A549 (cell line): Measurements from ENCODE around the gene OGDH. TPM values are rescaled to one million over a fixed set of nuclear protein-coding genes. Genes with fewer than 3 reads are reported as not detected.

ENCODE experiments used
- ATAC-seq, 2 experiments: fragments of 200-7000 bp in 1 of 2; fragments of >200 bp in 1 of 2; cut with Nextera tagmentation in 1 of 2; cut with Tn5 transposase in 1 of 2; 3 replicates each; pipeline versions ENCODE4 v1.8.0 to v1.9.1; 2018 to 2020; ENCODE audit warnings: mild to moderate bottlenecking in 1 of 2, moderate library complexity in 1 of 2
- CTCF ChIA-PET: fragments of 300-600 bp; sonication (Branson Sonifier 250); formaldehyde crosslinking; extraction: SDS; loops from one replicate; lab custom pipeline; 2021; ENCODE audit warnings: antibody characterized with exemption, inconsistent platforms; lab: Yijun Ruan, JAX
- POLR2A ChIA-PET: fragments of 350-600 bp; formaldehyde crosslinking; extraction: SDS; loops from one replicate; lab custom pipeline; 2021; ENCODE audit warnings: antibody characterized with exemption, inconsistent platforms; lab: Yijun Ruan, JAX
- DNase-seq, 2 experiments: peaks; one replicate each; pipeline versions ENCODE4 v3.0.0 to v3.0.0-alpha.2; 2011 to 2016; ENCODE audit warnings: low read depth in 1 of 2, low spot score in 1 of 2
- FAIRE-seq: peaks from 2 replicates; lab custom pipeline; 2011; peaks lifted over from hg19 to GRCh38; lab: Jason Lieb, UNC
- H3K27ac ChIP-seq, 2 experiments: fragments of >200 bp; sonication (Bioruptor Twin); formaldehyde crosslinking; 3 replicates each; pipeline ENCODE4 v1.5.1; 2016 to 2017
- H3K4me1 ChIP-seq: fragments of >200 bp; sonication (Bioruptor Twin); formaldehyde crosslinking; 3 replicates; pipeline ENCODE4 v1.6.1; 2016
- H3K4me2 ChIP-seq: fragments of >200 bp; sonication (Bioruptor Twin); formaldehyde crosslinking; 3 replicates; pipeline ENCODE4 v1.6.1; 2016
- H3K4me3 ChIP-seq: fragments of >200 bp; sonication (Bioruptor Twin); formaldehyde crosslinking; 3 replicates; pipeline ENCODE4 v1.5.1; 2016
- H3K9me3 ChIP-seq: fragments of >200 bp; sonication (Bioruptor Twin); formaldehyde crosslinking; 3 replicates; pipeline ENCODE4 v1.6.1; 2016
- BHLHE40 ChIP-seq: IDR thresholded peaks from 2 replicates; pipeline ENCODE4 v1.6.1; 2012; ENCODE audit warnings: low read depth, low read length, inconsistent platforms
- CHD4 ChIP-seq: fragments of 200-600 bp; sonication (generic); IDR thresholded peaks from 2 replicates; pipeline ENCODE4 v1.6.1; 2016; ENCODE audit warnings: antibody characterized with exemption, mild to moderate bottlenecking, borderline replicate concordance
- ELK1 ChIP-seq: fragments of 150-350 bp; IDR thresholded peaks from 2 replicates; pipeline ENCODE4 v1.6.1; 2014; ENCODE audit warnings: low read depth, mild to moderate bottlenecking, low read length
- EP300 ChIP-seq, 2 experiments: fragments of >200 bp; sonication (Bioruptor Twin); formaldehyde crosslinking; IDR thresholded peaks; 2 replicates in 1 of 2; 3 replicates in 1 of 2; pipeline ENCODE4 v1.6.1; 2016 to 2017
- FOSL2 ChIP-seq, 2 experiments: fragments of 450-650 bp in 1 of 2; fragments of >200 bp in 1 of 2; sonication (Bioruptor Twin) in 1 of 2; formaldehyde crosslinking; IDR thresholded peaks; 2 replicates each; pipeline versions ENCODE4 v1.5.0 to v1.6.1; 2016 to 2020; ENCODE audit warnings: mild to moderate bottlenecking in 1 of 2, moderate library complexity in 1 of 2
- FOXS1 ChIP-seq: fragments of 250-450 bp; sonication (Bioruptor Pico); IDR thresholded peaks from 2 replicates; pipeline ENCODE4 v1.5.0; 2020; ENCODE audit warnings: mild to moderate bottlenecking, moderate library complexity
- HES2 ChIP-seq: fragments of >200 bp; sonication (Bioruptor Twin); formaldehyde crosslinking; IDR thresholded peaks from 2 replicates; pipeline ENCODE4 v1.6.1; 2016
- HEYL ChIP-seq: fragments of 250-450 bp; sonication (Bioruptor Pico); IDR thresholded peaks from 2 replicates; pipeline ENCODE4 v1.8.0; 2021; ENCODE audit warnings: mild to moderate bottlenecking, moderate library complexity
- HOXB13 ChIP-seq: fragments of 250-450 bp; sonication (Bioruptor Pico); IDR thresholded peaks from 2 replicates; pipeline ENCODE4 v1.5.0; 2020; ENCODE audit warnings: low read depth, mild to moderate bottlenecking, moderate library complexity
- HOXB5 ChIP-seq: fragments of 250-450 bp; sonication (Bioruptor Pico); IDR thresholded peaks from 2 replicates; pipeline ENCODE4 v1.5.0; 2020; ENCODE audit warnings: mild to moderate bottlenecking, moderate library complexity
- JUN ChIP-seq, 2 experiments: fragments of >200 bp; sonication (Bioruptor Twin); formaldehyde crosslinking; IDR thresholded peaks; 2 replicates in 1 of 2; 3 replicates in 1 of 2; pipeline ENCODE4 v1.6.1; 2016 to 2017
- JUNB ChIP-seq: fragments of >200 bp; sonication (Bioruptor Twin); formaldehyde crosslinking; IDR thresholded peaks from 2 replicates; pipeline ENCODE4 v1.6.1; 2016
- MAZ ChIP-seq: fragments of 150-350 bp; IDR thresholded peaks from 2 replicates; pipeline ENCODE4 v1.6.1; 2014; ENCODE audit warnings: antibody characterized with exemption, low read depth, low read length, borderline replicate concordance
- NPAS2 ChIP-seq: fragments of 250-450 bp; sonication (Bioruptor Pico); IDR thresholded peaks from 2 replicates; pipeline ENCODE4 v1.8.0; 2022; ENCODE audit warnings: mild to moderate bottlenecking, moderate library complexity, borderline replicate concordance
- POLR2AphosphoS2 ChIP-seq: conservative IDR thresholded peaks from 2 replicates; pipeline ENCODE4 v1.6.1; 2012; ENCODE audit warnings: low read length, improper control_type of control experiment, inconsistent platforms
- RAD21 ChIP-seq, 2 experiments: fragments of >200 bp in 1 of 2; sonication (Bioruptor Twin) in 1 of 2; formaldehyde crosslinking in 1 of 2; IDR thresholded peaks in 1 of 2; conservative IDR thresholded peaks in 1 of 2; 2 replicates in 1 of 2; 3 replicates in 1 of 2; pipeline ENCODE4 v1.6.1; 2012 to 2018; ENCODE audit warnings: inconsistent platforms in 1 of 2
- RCOR1 ChIP-seq: fragments of 150-350 bp; IDR thresholded peaks from 2 replicates; pipeline ENCODE4 v1.6.1; 2014; ENCODE audit warnings: antibody characterized with exemption, low read length, low read depth
- REST ChIP-seq: fragments of 200-600 bp; sonication (generic); IDR thresholded peaks from 2 replicates; pipeline ENCODE4 v1.6.1; 2016; ENCODE audit warnings: antibody characterized with exemption, mild to moderate bottlenecking, moderate library complexity
- RFX5 ChIP-seq: fragments of 450-650 bp; IDR thresholded peaks from 2 replicates; pipeline ENCODE4 v1.7.1; 2014; ENCODE audit warnings: antibody characterized with exemption, mild to moderate bottlenecking, moderate library complexity
- RNF2 ChIP-seq: fragments of 200-600 bp; sonication (generic); IDR thresholded peaks from 2 replicates; pipeline ENCODE4 v1.6.1; 2016; ENCODE audit warnings: low read depth, mild to moderate bottlenecking, antibody characterized with exemption, moderate library complexity, borderline replicate concordance
- SMC3 ChIP-seq: fragments of >200 bp; sonication (Bioruptor Twin); formaldehyde crosslinking; IDR thresholded peaks from 3 replicates; pipeline ENCODE4 v1.6.1; 2018; ENCODE audit warnings: inconsistent platforms
- TP53 ChIP-seq: fragments of 250-450 bp; sonication (Bioruptor Pico); IDR thresholded peaks from 2 replicates; pipeline ENCODE4 v1.5.0; 2021; ENCODE audit warnings: mild to moderate bottlenecking, moderate library complexity
- USF2 ChIP-seq: fragments of 450-650 bp; IDR thresholded peaks from 2 replicates; pipeline ENCODE4 v1.6.1; 2014; ENCODE audit warnings: antibody characterized with exemption
- ZFP36 ChIP-seq: fragments of 450-650 bp; IDR thresholded peaks from 2 replicates; pipeline ENCODE4 v1.6.1; 2014; ENCODE audit warnings: borderline replicate concordance; ENCODE audit not compliant: partially characterized antibody
- ZSCAN20 ChIP-seq: fragments of 250-450 bp; sonication (Bioruptor Pico); IDR thresholded peaks from 2 replicates; pipeline ENCODE4 v1.8.0; 2022; ENCODE audit warnings: mild to moderate bottlenecking, moderate library complexity
- WGBS: methylation state at CpG from one replicate; pipeline ENCODE4 v1.1.6; 2017; ENCODE audit errors: missing lambda C conversion rate; 5-methylcytosine and 5-hydroxymethylcytosine counted together
- polyA plus RNA-seq, 4 experiments: library from polyadenylated mRNA; depleted of rRNA in 3 of 4; stranded (reverse); fragments of >200 nt; fragmentation: RNase III in 1 of 4; extraction: RNeasy Plus Mini Kit Qiagen cat#74134 plus additional on column Dnase treatment in 1 of 4; gene quantifications; 2 replicates in 3 of 4; 3 replicates in 1 of 4; pipeline ENCODE4 v1.2.3, GENCODE V29; 2011 to 2017
- TF ChIP-seq, protein P1 (sequence below): fragments of >200 bp; sonication (Bioruptor Twin); formaldehyde crosslinking; IDR thresholded peaks from 3 replicates; pipeline ENCODE4 v1.6.1; 2016
- TF ChIP-seq, protein P2 (sequence below): IDR thresholded peaks from 2 replicates; pipeline ENCODE4 v1.6.1; 2012

OGDH gene
- polyA plus RNA-seq, 2 of the 4 experiments (the other 2 are of a cell fraction): 32.5 to 38.8 TPM

GRCh38 chr7:44673324-44673723 is 66.9 kb downstream of the OGDH start:
- Histone ChIP-seq H3K4me1 (peaks cover 7% of the 10 kb centered on the region), H3K4me3 (no peak overlapping the region), H3K27ac (no peak overlapping the region), H3K9me3 (no peaks in the 10 kb centered on the region), H3K4me2 (no peak overlapping the region)
- FAIRE-seq: no peak
- DNase-seq: no peak
- CTCF ChIA-PET: interaction anchor here (1.2 kb wide), 1 partner anchor 18 kb away, joined by 3 read pairs; no protein-coding TSS in a partner anchor
- 97% methylated on average over 2 of the region's 2 CpGs for WGBS
- TF ChIP-seq RAD21 (conservative IDR thresholded peaks at IDR 0.05 in 1 of 2, IDR thresholded peaks at IDR 0.05 in 1 of 2) (no peak), ELK1 (no peak), POLR2AphosphoS2 (no peak), HOXB5 (CRISPR knock-in tag) (no peak), RFX5 (no peak), JUN (IDR thresholded peaks at IDR 0.05) (no peak), EP300 (IDR thresholded peaks at IDR 0.05) (no peak), RCOR1 (no peak), JUNB (no peak), RNF2 (no peak), MAZ (no peak), HOXB13 (CRISPR knock-in tag) (no peak), HES2 (no peak)
- TF ChIP-seq, protein P1, sequence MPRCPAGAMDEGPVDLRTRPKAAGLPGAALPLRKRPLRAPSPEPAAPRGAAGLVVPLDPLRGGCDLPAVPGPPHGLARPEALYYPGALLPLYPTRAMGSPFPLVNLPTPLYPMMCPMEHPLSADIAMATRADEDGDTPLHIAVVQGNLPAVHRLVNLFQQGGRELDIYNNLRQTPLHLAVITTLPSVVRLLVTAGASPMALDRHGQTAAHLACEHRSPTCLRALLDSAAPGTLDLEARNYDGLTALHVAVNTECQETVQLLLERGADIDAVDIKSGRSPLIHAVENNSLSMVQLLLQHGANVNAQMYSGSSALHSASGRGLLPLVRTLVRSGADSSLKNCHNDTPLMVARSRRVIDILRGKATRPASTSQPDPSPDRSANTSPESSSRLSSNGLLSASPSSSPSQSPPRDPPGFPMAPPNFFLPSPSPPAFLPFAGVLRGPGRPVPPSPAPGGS: no peak
- POLR2A ChIA-PET: no interaction called here
- no peak for ATAC-seq

GRCh38 chr7:44673771-44674170 is 67.3 kb downstream of the OGDH start:
- no peak overlapping the region for H3K4me2 ChIP-seq
- WGBS: 93% methylated on average over 4 of the region's 6 CpGs
- DNase-seq (no peak), ATAC-seq (no peak), FAIRE-seq (no peak)
- H3K4me3 ChIP-seq: no peak overlapping the region
- no peak for TF ChIP-seq TP53 (CRISPR knock-in tag)
- TF ChIP-seq USF2: no peak
- TF ChIP-seq HEYL: no peak
- no peak for TF ChIP-seq BHLHE40
- TF ChIP-seq, protein P2, sequence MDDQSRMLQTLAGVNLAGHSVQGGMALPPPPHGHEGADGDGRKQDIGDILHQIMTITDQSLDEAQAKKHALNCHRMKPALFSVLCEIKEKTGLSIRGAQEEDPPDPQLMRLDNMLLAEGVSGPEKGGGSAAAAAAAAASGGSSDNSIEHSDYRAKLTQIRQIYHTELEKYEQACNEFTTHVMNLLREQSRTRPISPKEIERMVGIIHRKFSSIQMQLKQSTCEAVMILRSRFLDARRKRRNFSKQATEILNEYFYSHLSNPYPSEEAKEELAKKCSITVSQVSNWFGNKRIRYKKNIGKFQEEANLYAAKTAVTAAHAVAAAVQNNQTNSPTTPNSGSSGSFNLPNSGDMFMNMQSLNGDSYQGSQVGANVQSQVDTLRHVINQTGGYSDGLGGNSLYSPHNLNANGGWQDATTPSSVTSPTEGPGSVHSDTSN: no peak
- no peak for TF ChIP-seq RFX5
- no peak for TF ChIP-seq NPAS2 (CRISPR knock-in tag)
- no peak for TF ChIP-seq FOSL2 (IDR thresholded peaks at IDR 0.05)
- TF ChIP-seq FOSL2 (CRISPR knock-in tag; IDR thresholded peaks at IDR 0.05): no peak
- TF ChIP-seq ZSCAN20 (CRISPR knock-in tag): no peak
- TF ChIP-seq ZFP36: no peak
- no peak for TF ChIP-seq FOXS1 (CRISPR knock-in tag)
- no peak for TF ChIP-seq SMC3
- TF ChIP-seq REST: no peak
- TF ChIP-seq CHD4: no peak
- no peak overlapping the region for H3K27ac ChIP-seq
- POLR2A ChIA-PET: no interaction called here
- H3K9me3 ChIP-seq: no peaks in the 10 kb centered on the region
- H3K4me1 ChIP-seq: peaks cover 11% of the 10 kb centered on the region
- CTCF ChIA-PET: no interaction called here
